GM12878 (cell line): ENCODE measurements around the gene SPSB2. TPM values are rescaled to one million over a fixed set of nuclear protein-coding genes. Genes with fewer than 3 reads are reported as not detected.

Source experiments
- CHD2 ChIP-seq: IDR thresholded peaks from 2 replicates; pipeline ENCODE4 v1.6.1; 2011; ENCODE audit warnings: low read depth, low read length, improper control_type of control experiment, borderline replicate concordance
- FOXM1 ChIP-seq: IDR thresholded peaks from 2 replicates; pipeline ENCODE4 v1.6.1; 2012; ENCODE audit warnings: low read depth, mild to moderate bottlenecking, inconsistent platforms, low read length, moderate library complexity
- GABPA ChIP-seq: IDR thresholded peaks from 2 replicates; pipeline ENCODE4 v1.6.1; 2014; ENCODE audit warnings: antibody characterized with exemption, low read depth, mild to moderate bottlenecking, inconsistent platforms
- GATAD2B ChIP-seq: fragments of 450-650 bp; conservative IDR thresholded peaks from 2 replicates; pipeline ENCODE4 v1.6.1; 2017; ENCODE audit warnings: low read depth, mild to moderate bottlenecking, moderate library complexity
- IKZF1 ChIP-seq: fragments of 450-650 bp; conservative IDR thresholded peaks from 2 replicates; pipeline ENCODE4 v1.6.1; 2017; ENCODE audit warnings: antibody characterized with exemption, mild to moderate bottlenecking
- IKZF2 ChIP-seq, 2 experiments: fragments of 450-650 bp; IDR thresholded peaks; 2 replicates each; pipeline ENCODE4 v1.6.1; 2017; ENCODE audit warnings: mild to moderate bottlenecking in 2 of 2, moderate library complexity in 2 of 2
- KDM1A ChIP-seq: fragments of 200-600 bp; sonication (generic); IDR thresholded peaks from 2 replicates; pipeline ENCODE4 v1.6.1; 2016; ENCODE audit warnings: borderline replicate concordance
- PAX8 ChIP-seq: fragments of 450-650 bp; IDR thresholded peaks from 2 replicates; pipeline ENCODE4 v1.6.1; 2017; ENCODE audit warnings: mild to moderate bottlenecking, moderate library complexity
- RAD51 ChIP-seq: fragments of 450-650 bp; IDR thresholded peaks from 2 replicates; pipeline ENCODE4 v1.6.1; 2016; ENCODE audit warnings: moderate library complexity, mild to moderate bottlenecking, inconsistent platforms
- RBBP5 ChIP-seq: fragments of 200-600 bp; sonication (generic); conservative IDR thresholded peaks from 2 replicates; pipeline ENCODE4 v1.6.1; 2016
- SMAD1 ChIP-seq: fragments of 450-650 bp; IDR thresholded peaks from 2 replicates; pipeline ENCODE4 v1.6.1; 2018; ENCODE audit warnings: mild to moderate bottlenecking, low read depth; ENCODE audit not compliant: partially characterized antibody
- SMAD5 ChIP-seq: IDR thresholded peaks from 2 replicates; pipeline ENCODE4 v1.6.1; 2016; ENCODE audit warnings: antibody characterized with exemption, low read depth
- STAT1 ChIP-seq: fragments of 450-650 bp; conservative IDR thresholded peaks from 2 replicates; pipeline ENCODE4 v1.6.1; 2014; ENCODE audit warnings: antibody characterized with exemption, mild to moderate bottlenecking
- TCF7 ChIP-seq: IDR thresholded peaks from 2 replicates; pipeline ENCODE4 v1.6.1; 2014; ENCODE audit warnings: antibody characterized with exemption, borderline replicate concordance
- WRNIP1 ChIP-seq: IDR thresholded peaks from 2 replicates; pipeline ENCODE4 v1.6.1; 2011; ENCODE audit warnings: low read depth, low read length, improper control_type of control experiment, borderline replicate concordance
- polyA plus RNA-seq, 11 experiments: library from polyadenylated mRNA; depleted of rRNA in 4 of 11; unstranded in 6 of 11; stranded (reverse) in 5 of 11; fragments of >200 nt; fragmentation: Nextera tagmentation in 4 of 11; fragmentation: Illumina TruSeq in 1 of 11; extraction: Ambion mirVana in 4 of 11; extraction: Trizol in 1 of 11; gene quantifications; 1 replicate in 1 of 11; 2 replicates in 10 of 11; pipeline versions ENCODE4 v1.2.1 to v1.2.3, GENCODE V29; 2011 to 2016; ENCODE audit warnings: inconsistent platforms in 2 of 11, missing spikeins in 2 of 11, low read depth in 1 of 11
- total RNA-seq, 4 experiments: library from RNA; depleted of rRNA in 3 of 4; stranded (reverse); fragments of >200 nt in 3 of 4; fragmentation: Illumina TruSeq in 1 of 4; extraction: Trizol in 1 of 4; gene quantifications; 2 replicates each; pipeline versions ENCODE4 v1.2.1 to v1.2.3, GENCODE V29; 2013 to 2021
- TF ChIP-seq, protein P1 (sequence below): IDR thresholded peaks from 2 replicates; pipeline ENCODE4 v1.6.1; 2011; ENCODE audit warnings: borderline replicate concordance, low read depth, mild to moderate bottlenecking, moderate library complexity, mixed read lengths, low read length; ENCODE audit not compliant: insufficient read depth; ENCODE audit errors: extremely low read length
- TF ChIP-seq, protein P2 (sequence below): fragments of 150-350 bp; IDR thresholded peaks from 2 replicates; pipeline ENCODE4 v1.6.1; 2014; ENCODE audit warnings: mild to moderate bottlenecking, low read depth, low read length

Gene SPSB2
- total and polyA plus RNA-seq, 10 of the 15 experiments (the other 5 are each of a cell fraction or from before 2014, with no cell fraction given) = 0.08 to 5.6 (median 2.7) TPM

DNA sequence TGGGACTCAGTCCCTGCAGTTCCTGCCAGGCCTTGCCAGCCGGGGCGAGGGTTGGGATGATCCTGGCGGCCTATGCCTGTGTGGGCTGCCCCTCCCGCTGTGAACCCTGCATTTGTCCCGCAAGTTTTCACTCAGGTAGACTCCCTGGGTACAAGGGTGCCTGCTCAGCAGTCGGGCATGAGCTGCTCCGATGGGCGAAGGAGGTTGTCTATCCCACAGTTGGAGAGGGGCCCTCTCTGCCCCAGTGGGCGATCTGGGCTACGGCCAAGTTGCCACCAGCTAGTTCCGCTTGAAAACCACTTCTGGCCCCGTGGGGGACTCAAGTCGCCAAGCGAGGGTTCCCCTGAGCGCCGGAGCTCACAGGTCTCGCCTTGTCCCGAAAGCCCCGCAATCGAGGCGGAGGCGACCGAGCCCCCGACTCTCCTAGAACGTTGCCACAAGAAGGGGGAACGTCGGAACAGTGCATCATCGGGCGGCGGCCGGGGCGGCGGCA is 6.1 kb downstream of the SPSB2 start (continued):
- TF ChIP-seq GATAD2B = peak; percentile 23
- no peak for TF ChIP-seq SMAD1
- TF ChIP-seq IKZF2 (IDR thresholded peaks at IDR 0.05) = peak in 1 of 2 experiments; percentile 23; a peak in 2 of 4 replicates
- no peak for TF ChIP-seq GABPA
- TF ChIP-seq RBBP5 = no peak
- TF ChIP-seq, protein P1, sequence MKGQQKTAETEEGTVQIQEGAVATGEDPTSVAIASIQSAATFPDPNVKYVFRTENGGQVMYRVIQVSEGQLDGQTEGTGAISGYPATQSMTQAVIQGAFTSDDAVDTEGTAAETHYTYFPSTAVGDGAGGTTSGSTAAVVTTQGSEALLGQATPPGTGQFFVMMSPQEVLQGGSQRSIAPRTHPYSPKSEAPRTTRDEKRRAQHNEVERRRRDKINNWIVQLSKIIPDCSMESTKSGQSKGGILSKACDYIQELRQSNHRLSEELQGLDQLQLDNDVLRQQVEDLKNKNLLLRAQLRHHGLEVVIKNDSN = no peak
- TF ChIP-seq STAT1 = no peak
- no peak for TF ChIP-seq RAD51
- no peak for TF ChIP-seq KDM1A
- no peak for TF ChIP-seq WRNIP1
- TF ChIP-seq IKZF1 = no peak
- no peak for TF ChIP-seq SMAD5
- TF ChIP-seq, protein P2, sequence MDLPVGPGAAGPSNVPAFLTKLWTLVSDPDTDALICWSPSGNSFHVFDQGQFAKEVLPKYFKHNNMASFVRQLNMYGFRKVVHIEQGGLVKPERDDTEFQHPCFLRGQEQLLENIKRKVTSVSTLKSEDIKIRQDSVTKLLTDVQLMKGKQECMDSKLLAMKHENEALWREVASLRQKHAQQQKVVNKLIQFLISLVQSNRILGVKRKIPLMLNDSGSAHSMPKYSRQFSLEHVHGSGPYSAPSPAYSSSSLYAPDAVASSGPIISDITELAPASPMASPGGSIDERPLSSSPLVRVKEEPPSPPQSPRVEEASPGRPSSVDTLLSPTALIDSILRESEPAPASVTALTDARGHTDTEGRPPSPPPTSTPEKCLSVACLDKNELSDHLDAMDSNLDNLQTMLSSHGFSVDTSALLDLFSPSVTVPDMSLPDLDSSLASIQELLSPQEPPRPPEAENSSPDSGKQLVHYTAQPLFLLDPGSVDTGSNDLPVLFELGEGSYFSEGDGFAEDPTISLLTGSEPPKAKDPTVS = no peak
- TF ChIP-seq CHD2 = 0 out of 2 replicates have a peak, but pooled peaks have one; percentile 3
- no peak for TF ChIP-seq FOXM1
- no peak for TF ChIP-seq TCF7
- TF ChIP-seq PAX8 = no peak
